NCI-H345 (cell line): Measurements from ENCODE around the gene WHRN.

Source experiments
- DNase-seq: peaks from one replicate; lab custom pipeline; 2025; lab: John Stamatoyannopoulos, UW

WHRN gene

DNA sequence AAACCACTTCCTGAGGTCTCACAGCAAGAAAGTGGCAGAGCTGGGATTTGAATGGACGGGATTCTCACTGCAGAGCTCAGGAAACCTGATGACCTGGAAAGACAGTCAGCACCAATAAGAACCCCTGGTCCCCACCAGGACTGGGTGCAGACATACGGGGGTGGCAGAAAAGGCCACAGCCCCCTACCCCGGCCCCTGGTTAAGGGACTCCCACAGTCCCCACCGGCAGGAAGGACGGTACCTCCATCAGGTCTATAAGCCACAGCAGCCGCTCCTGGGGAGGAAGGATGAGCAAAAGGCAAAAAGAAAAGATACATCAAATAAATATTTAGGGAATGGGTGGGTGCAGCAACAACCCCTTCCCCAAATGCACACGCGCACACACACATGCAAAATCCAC lies 85.5 kb downstream of the WHRN start:
- no peak for DNase-seq

- DNase-seq, result no peak
These were observed 87.2 kb downstream of the WHRN start for GRCh38 chr9:114418053-114418452.

DNA sequence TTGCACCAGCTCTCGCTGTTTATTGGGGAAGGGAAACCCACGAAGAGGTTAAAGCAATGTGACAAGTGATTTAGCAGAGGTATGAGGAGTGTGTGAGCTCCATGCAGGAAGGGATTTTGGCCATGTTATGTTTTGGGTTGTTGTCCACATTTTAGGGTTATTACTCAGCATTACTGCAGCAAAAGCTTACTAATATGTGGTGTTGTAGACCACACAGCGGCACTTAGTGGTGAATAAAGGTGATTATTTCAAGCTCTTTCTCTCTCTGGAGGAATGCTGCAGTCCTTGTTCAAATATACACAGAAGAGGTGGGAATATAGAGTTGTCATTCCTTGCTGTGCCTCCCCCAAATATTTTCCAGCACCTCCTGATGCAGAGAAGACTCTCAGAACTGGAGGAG lies 87.8 kb downstream of the WHRN start:
- DNase-seq, result no peak

- DNase-seq, result no peak
These were observed 88.4 kb downstream of the WHRN start for GRCh38 chr9:114416906-114417305.

GRCh38 chr9:114416290-114416689 lies 89.0 kb downstream of the WHRN start:
- DNase-seq, result no peak

DNA sequence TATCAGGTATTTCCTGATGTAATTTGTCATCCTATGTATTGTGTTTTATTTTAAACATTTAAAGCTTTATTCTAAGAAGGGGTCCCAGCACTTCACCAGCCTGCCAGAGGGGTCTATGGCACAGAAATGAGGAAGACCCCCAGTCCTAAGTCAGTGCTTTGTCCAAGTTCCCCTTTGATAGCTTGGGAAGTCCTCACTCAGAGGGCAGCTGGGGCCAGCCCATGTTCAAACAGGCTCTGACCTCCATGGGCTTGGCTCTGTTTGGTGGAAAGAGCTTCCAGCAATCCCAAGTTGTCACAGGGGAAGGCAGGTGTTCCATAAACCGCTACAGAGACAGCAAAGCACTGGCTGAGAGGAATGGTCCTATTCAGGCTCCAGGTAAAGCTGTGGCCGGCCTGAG lies 90.9 kb downstream of the WHRN start:
- DNase-seq, result no peak

DNA sequence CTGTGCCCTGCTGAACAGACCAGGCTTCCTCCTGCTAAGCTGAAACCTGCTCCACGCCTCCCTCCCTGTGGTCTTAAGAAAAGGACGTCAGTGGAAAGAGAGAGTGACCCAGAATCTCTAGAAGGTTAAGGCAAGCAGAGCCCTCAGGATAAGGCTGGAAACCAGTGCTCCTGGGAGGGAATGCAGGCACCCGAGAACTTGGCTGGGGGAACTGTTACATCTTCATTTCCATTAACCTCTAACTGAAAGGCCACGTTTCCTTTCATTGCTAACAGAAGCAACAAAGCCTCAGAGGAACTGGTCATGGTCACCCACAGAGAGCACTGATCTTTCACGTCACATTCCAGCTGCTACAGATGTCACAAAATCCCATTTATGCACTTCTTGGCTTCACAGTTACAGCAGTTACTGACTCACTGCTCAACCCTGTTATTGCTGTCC lies 91.4 kb downstream of the WHRN start:
- DNase-seq, result no peak

GRCh38 chr9:114412048-114412683 lies 93.1 kb downstream of the WHRN start:
- DNase-seq, result no peak

- DNase-seq, result no peak
These were observed 93.8 kb downstream of the WHRN start for GRCh38 chr9:114411452-114411851.

GRCh38 chr9:114410910-114411309 lies 94.4 kb downstream of the WHRN start:
- DNase-seq, result no peak

DNA sequence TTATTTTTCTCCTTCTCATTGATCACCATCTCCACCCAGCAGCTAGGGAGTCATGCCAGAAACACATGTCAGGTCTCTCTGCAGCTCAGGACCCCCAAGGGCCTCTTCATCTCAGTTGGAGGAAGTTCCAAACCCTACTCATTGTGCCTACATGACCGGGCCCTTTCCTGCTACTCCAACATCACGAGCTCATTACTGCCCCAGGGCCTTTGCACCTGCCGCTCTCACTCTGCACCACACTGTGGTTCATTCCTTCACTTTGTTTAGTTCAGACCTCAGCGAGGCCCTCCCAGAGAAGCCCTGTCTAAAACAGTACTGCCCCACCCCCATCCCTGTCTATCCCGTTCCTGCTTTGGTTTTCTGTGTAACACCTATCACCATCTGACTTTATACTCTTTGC lies 95.4 kb downstream of the WHRN start:
- no peak for DNase-seq

GRCh38 chr9:114409103-114409780 lies 96.0 kb downstream of the WHRN start:
- no peak for DNase-seq

- no peak for DNase-seq
These were observed 96.6 kb downstream of the WHRN start for GRCh38 chr9:114408645-114409044.

GRCh38 chr9:114407889-114408288 lies 97.4 kb downstream of the WHRN start:
- no peak for DNase-seq

GRCh38 chr9:114406441-114406840 lies 98.8 kb downstream of the WHRN start:
- DNase-seq, result no peak

GRCh38 chr9:114405294-114406034 lies 99.8 kb downstream of the WHRN start:
- no peak for DNase-seq

DNA sequence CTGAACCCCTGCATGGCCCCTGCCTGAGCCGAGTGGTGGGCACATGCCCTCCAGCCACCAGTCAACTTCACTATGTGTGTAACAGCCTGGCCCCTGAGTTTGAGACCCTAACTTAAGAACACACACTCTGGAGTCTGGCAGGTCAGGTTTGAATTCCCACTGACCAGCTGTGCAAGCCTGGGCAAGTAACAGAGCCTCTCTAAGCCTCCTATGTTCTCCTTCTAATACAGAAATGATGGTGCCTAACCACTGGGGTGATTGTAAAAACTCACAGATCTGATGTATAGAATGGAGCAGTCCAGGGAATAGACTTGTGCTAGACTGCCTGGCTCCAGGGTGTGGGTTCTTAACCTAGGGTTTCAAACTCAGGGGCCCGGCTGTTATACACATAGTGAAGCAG lies 100.7 kb downstream of the WHRN start:
- no peak for DNase-seq

- DNase-seq, result no peak
These were observed 102.0 kb downstream of the WHRN start for GRCh38 chr9:114403153-114403756.

GRCh38 chr9:114401344-114401743 lies 103.9 kb downstream of the WHRN start:
- no peak for DNase-seq

DNA sequence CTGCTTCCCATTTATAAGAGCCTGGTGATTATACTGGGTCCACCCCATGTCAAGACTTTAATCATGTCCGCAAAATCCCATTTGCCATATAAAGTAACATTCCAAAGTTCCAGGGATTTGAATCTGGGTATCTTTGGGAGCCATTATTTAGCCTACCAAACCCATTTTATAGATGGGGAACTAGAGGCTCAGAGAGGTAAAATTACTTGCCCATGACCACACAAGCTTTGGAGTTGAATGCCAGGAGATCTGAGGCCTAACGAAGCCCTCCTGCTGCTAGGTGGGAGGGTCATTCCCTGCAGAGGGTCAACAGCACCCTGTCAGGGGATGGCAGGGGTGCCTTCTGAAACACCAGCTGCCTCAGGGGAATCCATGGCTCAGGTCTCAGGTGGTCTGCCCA lies 104.5 kb downstream of the WHRN start:
- DNase-seq, result no peak

DNA sequence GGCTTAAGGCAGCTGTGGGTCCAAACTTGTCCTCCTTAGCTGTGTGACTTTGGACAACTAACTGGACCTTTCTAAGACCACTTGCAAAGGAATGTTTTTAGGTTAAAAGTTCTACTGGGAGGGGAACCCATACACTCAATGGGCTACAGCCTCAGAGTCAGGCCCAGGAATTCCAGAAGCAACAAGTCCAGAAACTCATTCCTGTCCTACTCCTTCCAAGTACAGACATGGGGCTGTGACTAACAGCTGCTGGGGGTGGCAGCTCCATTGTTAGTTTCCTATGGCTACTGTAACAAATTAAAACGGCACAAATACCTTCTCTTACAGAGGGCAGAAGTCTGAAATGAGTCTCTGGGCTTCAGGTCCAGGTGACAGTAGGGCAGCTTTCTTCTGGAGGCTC lies 105.1 kb downstream of the WHRN start:
- no peak for DNase-seq

- no peak for DNase-seq
These were observed 105.9 kb downstream of the WHRN start for GRCh38 chr9:114399381-114399780.
